G401.6 (cell line): ENCODE results near the gene ACTG2.
"Not testable (repeated sequence)": the region's sequence is repeated elsewhere in the genome, so short reads cannot be mapped to it uniquely, and the experiment has no call there.

Source experiments
- FAIRE-seq: peaks from 2 replicates; lab custom pipeline; 2012; peaks lifted over from hg19 to GRCh38; lab: Jason Lieb, UNC

Gene ACTG2

DNA sequence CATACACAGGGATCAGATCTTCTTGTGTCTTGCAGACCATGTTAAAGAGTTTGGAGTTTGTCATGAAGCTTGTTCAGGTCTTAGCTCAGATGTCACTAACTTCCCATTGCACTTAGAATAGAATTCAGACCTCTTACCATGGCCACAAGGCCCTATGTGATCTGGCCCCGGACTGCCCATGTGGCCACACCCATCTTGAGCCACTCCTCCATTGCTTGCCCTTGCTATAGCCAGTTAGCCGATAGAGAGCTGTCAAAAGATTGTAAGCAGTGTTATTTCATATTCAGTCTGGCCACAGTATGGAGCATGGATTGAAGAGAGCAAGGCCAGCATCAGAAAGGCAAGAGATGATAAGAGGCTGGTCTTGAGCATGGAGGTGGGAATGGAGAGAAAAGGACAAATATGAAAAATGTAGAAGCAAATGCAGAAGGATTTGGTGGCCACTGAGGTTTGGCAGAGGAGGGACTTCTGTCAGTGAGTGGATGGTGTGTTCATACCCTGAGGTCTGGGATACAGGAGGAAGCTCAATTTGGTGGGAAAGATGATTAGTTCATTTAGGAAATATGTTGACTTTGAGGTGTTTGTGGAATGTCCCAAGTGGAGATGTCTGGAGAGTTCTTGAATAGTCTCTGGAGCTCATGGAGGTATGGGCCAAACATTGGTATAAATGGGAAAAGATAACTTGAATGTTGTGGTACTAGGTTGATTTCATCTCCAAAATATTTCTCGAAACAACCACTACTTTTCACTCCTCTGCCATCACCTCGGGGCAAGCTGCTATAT, 44.5 kb downstream of the ACTG2 start:
- FAIRE-seq = no peak

DNA sequence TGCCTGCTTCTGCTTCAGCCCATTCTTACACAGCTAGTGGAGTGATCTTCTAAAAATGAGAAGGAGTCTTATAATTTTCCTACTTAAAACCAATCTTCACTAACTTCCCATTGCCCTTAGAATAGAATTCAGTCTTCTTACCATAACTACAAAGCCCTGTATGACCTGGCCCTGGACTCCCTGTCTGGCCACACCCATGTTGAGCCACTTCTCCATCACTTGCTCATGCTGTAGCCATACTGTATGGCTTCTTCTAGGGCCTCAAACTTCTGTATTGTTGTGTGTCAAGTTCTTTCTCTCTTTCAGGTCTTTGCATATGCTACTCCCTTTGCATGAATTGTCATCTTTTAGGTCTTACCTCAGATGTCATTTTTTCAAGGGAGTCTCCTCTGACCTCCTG, 45.1 kb downstream of the ACTG2 start:
- no peak for FAIRE-seq

DNA sequence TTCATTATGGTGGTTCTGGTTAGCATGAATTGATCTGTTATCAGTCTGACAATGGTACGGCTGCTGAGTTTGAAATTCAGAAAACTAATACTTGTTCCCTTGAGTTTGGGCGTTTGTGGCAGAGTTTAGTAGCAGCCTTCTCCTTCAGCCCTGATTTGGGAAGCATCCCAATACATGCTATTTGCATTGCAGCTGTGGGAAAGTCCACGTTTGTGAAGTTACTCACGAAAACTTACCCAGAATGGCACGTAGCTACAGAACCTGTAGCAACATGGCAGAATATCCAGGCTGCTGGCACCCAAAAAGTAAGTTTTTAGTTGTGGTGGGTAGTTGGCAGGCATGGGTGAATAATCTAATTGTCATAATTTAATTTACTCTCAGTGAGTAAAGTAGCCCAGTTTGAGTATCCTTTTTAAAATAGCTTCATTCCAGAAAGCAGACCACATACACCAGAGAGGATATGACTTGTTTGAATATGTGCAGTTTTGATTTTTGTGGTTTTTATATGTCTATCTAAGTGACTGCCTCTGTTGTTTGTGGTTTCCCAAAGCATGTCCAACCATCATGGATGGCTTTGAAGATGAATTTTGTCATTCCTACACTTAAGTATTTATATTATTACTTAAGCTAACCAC, 46.0 kb downstream of the ACTG2 start:
- FAIRE-seq = no peak

DNA sequence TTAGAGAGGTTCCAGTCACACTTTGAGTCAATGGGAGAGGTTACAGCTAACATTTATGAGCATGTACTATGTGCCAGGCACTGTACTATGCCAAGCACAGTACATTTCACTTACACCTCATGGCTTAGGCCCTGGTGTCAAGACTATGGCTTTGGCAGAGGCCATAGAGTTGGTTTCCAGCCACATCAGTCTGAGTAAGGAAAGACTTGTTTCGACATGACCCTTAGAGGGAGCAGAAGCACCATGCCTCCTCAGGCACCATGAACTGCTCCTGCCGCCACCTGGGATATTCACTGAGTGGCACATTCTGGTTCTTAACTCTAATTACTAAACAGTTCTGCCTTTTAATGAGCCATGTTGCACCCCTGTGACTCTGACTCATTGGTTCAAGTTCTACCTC, 46.6 kb downstream of the ACTG2 start:
- FAIRE-seq = no peak

GRCh38 chr2:73940066-73940465, 47.3 kb downstream of the ACTG2 start:
- FAIRE-seq = not testable (repeated sequence)

- no peak for FAIRE-seq
Observed at GRCh38 chr2:73942664-73943063, 49.9 kb downstream of the ACTG2 start.

DNA sequence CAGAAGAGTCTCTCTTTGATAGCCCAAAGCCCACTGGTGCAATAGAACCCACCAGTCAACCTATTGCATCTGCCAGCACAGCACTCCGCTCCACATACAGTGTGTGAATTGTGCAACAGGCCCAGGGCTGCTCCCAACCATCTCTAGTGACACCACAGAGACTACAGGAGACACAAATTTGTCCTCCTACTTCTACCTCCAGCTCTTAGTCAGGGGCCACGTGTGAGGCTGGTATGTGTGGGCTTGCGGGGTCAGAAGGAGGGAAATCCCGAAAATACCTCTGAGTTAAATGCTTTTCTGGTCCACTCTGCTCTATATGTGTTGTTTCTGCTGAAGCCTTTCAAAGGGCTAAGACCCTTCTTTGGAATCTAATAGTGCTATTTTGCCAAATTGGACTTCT, 51.9 kb downstream of the ACTG2 start:
- no peak for FAIRE-seq

GRCh38 chr2:73946215-73946614, 53.4 kb downstream of the ACTG2 start:
- FAIRE-seq = no peak

- no peak for FAIRE-seq
Observed at GRCh38 chr2:73946666-73947065, 53.9 kb downstream of the ACTG2 start.

DNA sequence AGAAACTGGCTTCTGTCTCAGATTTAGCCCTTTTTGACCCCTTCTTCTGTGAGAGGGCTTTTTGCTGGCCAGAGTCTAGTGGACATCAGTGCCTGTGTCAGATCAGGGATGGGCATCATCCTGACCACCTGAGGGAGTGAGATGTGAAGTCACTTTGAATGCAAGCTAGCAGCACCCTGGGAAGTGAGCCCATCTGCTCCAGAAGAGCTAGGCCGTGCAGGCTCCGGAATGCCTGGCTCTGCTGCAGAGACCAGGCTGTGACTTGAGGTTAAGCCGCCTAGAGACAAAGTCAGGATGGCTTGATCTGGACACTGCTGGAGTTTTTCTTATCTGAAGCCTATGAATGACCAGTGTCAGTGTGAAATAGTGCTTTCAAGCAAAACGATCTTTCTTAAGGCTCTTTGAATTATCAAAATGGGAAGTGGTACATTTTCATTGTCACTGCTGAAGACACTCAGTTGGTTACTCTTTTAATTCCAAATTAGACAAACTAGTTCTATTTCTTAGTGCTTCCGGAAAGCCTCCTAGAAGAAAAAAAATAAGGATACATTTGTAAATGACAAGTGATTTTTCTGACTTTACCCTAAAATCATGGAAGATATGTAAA, 54.7 kb downstream of the ACTG2 start:
- FAIRE-seq = no peak

DNA sequence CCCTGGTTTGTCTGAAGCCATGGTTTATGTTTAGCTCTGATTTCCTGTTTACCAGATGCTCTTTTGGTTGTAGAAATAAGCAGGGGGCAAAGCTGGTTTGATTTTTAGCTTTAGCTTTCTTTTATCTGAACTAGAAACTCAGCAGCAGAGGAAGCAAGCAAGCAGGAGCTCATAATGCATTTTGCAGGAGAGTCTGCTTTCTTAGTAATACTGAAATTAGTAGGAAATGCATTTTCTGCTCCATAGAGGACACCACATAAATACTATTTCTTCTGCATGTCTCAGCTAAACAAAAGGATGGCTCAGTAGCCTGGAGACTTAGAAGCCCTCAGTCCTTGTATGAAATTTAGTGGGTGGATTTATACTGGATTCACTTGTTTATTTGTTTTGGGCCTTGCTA, 57.0 kb downstream of the ACTG2 start:
- no peak for FAIRE-seq

DNA sequence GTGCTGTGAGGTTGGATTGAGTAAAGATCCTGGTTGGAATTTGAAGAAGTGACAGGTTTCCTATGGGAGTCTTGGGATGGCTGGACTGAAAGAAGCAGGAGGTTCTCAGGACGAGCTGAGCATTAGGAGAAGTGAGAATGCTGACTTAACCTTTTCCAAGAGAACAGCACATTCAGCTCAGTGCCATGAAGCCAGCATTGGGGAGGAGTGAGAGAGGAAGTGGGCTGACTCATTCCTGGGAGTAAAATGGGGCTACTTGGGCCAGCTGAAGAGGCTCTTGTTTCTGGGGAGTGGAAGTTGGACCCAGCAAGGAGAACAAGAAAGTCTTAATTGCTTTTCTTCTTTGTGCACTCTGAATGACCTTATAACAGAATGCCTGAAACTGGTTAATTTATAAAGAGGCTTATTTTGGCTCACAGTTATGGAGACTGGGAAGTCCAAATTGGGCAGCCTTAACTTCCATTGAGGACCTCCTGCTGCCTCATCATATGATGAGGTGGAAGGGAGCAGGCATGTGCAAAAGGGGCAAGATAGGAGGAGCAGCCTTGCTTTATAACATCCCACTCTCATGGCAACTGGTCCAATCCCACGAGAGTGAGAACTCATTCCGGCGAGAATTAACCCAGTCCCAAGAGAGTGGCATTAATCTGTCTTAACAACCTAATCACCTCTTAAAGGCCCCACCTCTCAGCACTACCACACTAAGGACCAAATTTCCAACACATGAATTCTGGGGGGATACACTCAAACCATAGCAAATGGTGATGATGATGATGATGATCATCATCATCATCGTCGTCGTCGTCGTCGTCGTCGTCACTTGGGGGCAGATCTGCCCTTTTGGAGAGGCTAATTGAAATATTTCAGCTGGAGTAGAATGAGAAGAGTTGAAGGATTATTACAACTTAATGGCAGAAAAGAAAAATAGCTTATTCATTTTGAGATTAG, 60.0 kb downstream of the ACTG2 start:
- FAIRE-seq = no peak

DNA sequence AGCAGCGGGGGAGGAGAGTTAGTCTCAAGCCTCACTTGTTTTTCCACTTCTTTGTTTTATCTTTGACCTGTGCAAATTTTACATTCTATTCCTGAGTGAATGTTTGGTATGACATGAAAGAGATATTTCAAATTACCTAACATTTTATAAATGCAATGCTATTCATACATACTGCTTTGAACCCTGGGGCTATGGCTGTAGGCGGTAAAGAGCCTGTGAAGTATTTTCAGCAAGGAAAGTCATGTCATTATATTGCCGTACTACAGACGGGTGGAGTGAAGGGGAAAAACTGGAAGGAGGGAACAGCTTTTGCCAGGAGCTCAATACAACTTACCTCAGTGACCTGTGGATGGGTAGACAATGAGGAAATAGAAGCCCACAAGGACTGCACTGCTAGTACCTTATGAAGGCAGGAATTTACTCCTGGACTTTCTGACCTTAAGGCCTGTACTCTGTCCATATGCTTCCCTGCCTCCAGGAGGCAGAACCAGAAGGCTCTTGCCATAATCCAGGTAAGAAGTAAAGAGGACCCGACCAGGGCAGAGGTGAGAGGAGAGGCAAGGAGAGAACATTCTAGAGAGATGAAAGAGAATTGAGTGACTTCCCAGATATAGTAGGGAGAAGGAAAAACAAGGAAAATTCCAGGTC, 63.5 kb downstream of the ACTG2 start:
- FAIRE-seq = no peak

- FAIRE-seq = no peak
Observed at GRCh38 chr2:73961274-73961673, 68.5 kb downstream of the ACTG2 start.

DNA sequence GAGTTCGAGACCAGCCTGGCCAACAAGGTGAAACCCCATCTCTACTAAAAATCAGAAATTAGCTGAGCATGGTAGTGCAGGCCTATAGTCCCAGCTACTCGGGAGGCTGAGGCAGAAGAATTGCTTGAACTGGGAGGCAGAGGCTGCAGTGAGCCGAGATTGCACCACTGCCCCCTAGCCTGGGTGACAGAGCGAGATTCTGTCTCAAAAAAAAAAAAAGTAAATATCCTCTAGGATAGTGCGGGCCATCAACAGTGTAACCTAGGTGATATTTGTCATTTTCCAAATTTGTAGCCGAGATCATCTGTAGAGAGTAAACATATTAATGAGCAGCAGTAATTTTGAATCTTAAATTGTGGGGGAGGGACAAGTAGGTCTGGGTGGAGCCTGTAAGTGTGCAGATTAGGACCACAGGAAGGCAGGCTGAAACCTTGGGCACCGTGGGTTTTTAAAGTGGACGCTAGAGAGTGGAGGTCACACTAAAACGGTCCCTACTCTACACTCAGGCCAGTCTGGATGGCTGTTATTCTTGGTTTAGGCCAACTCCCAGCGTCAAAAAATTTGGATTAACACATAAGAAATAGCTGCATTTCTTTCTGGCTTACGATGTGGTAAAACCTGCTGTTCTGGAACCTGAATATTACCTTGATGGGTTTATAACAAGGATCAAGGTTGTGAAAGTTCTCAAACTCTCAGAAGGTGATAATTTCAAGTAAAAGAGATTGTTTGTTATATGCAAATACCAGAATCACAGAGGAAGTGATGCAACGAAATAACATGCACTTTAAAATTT, 69.2 kb downstream of the ACTG2 start:
- FAIRE-seq = no peak

GRCh38 chr2:73962798-73963197, 70.0 kb downstream of the ACTG2 start:
- FAIRE-seq = no peak

DNA sequence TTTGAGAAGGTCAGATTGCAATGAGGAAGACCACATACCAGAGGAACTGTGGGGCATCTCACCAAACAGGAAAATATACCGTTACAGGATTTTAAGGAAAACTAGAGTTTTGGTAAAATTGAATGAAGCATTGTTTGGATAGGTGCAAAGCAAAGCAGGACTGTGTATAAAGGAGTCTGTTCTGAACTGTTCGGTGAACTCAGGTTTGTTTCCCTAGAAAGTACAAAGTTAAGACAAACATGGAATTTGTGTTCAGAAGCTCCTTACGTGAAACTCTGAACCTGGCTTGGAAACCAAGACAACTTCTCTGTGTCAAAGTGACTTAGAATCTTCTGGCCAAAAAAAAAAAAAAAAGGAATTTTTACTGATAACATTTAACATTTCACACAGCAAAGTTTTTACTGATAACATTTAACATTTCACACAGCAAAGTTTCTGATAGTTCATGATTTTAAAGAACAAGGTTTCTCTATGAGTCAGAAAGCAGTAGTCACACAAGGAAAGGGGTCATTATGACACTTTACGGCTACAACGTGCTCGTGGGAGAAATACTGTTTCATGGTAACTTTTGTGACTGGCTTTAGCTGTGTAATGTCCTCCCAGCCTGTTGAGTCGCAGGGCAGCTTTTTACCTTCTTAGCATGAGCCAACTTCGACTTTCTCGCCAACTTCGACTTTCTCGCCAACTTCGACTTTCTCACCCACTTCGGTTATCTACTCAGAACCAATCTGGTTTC, 70.7 kb downstream of the ACTG2 start:
- FAIRE-seq = no peak

DNA sequence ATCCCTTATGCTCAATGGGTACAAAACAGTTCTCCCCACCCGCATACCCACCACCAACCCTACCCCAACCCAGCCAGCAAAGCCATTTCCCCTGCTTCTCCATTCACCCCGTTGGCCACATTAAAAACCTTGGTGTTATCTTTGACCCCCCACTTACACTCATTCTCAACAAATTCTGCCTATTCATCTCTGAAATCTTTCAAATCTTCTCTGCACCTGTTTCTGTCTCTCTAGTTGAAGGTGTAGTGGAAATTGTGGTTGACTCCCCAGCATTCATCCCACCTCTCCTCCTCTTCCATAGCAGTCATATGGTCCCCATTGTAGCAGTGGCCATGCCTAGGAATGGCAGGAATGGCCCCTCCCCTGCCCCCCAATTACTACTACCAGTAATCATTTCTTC, 71.4 kb downstream of the ACTG2 start:
- FAIRE-seq = no peak

- no peak for FAIRE-seq
Observed at GRCh38 chr2:73965053-73965452, 72.2 kb downstream of the ACTG2 start.

GRCh38 chr2:73968357-73968937, 75.6 kb downstream of the ACTG2 start:
- FAIRE-seq = no peak
